ENCODE measurements around the gene CTPS1. TPM values are rescaled to one million over a fixed set of nuclear protein-coding genes. Genes with fewer than 3 reads are reported as not detected.

CTPS1 gene
- total RNA-seq, 4 donors from 2014 or later: 19.6 to 47.4 (median 36.5) TPM

DNA sequence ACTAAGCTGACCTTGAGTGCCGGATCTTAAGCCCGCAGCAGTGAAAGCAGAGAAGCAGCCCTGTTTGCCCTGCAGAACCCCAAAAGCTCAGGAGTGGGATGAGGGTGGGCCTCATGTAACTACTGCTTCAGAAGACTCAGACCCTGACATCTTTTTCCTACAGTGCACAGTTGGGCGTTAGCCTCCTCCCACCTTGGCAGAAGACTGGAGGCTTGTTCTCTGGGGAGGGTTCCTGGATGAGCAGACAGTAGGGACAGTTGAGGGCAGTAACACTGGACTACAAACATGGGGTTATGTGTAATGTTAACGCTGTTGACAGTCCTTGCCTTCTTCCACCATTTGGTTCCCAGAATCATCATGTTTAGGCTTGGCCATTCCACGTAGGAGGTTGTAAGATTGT lies 9.6 kb downstream of the CTPS1 start:
- Histone ChIP-seq H3K36me3 (peaks cover 0 to 97% of the 10 kb centered on the region in 2 donors), H3K9me3 (no peaks in the 10 kb centered on the region), H3K4me3 (no peak overlapping the region), H3K27ac (no peak overlapping the region), H3K27me3 (no peaks in the 10 kb centered on the region), H3K4me1 (peaks cover 0 to 20% (median 0%) of the 10 kb centered on the region in 3 donors)
- TF ChIP-seq POLR2AphosphoS5 (IDR thresholded peaks at IDR 0.05) (no peak), EP300 (IDR thresholded peaks at IDR 0.05) (no peak), POLR2A (IDR thresholded peaks at IDR 0.05) (no peak), CTCF (IDR thresholded peaks at IDR 0.05) (no peak)
- WGBS, 2 donors (ENCODE audit: low coverage in 1 of 2): 97% methylated on average over 3 of the region's 5 CpGs; no CpG with 5 or more reads in 1 of the 2 donors
- ATAC-seq: no peak

DNA sequence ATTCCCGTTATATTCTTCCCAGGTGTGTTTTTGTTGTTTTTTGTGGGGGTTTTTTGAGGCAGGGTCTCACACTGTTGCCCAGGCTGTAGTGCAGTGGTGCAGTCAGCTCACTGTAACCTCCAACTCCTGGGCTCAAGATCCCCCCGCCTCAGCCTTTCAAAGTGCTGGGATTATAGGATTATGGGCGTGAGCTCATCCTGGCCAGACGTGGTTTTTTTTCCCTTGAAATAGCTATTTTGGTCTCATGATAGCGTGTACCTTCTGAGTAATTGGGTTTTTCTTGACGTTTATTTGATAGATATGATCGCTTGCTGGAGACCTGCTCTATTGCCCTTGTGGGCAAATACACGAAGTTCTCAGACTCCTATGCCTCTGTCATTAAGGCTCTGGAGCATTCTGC lies 17.6 kb downstream of the CTPS1 start:
- TF ChIP-seq CTCF (IDR thresholded peaks at IDR 0.05) (no peak), EP300 (IDR thresholded peaks at IDR 0.05) (no peak), POLR2A (IDR thresholded peaks at IDR 0.05) (no peak), POLR2AphosphoS5 (IDR thresholded peaks at IDR 0.05) (no peak)
- Histone ChIP-seq H3K9me3 (no peaks in the 10 kb centered on the region), H3K4me3 (no peak overlapping the region), H3K36me3 (peaks cover 0 to 96% of the 10 kb centered on the region in 2 donors), H3K27ac (no peak overlapping the region), H3K27me3 (no peaks in the 10 kb centered on the region), H3K4me1 (peaks cover 0 to 4% (median 0%) of the 10 kb centered on the region in 3 donors)
- no peak for ATAC-seq
- WGBS, 2 donors (ENCODE audit: low coverage in 1 of 2): 88 to 95% methylated on average over 3 to 6 of the region's 8 CpGs

DNA sequence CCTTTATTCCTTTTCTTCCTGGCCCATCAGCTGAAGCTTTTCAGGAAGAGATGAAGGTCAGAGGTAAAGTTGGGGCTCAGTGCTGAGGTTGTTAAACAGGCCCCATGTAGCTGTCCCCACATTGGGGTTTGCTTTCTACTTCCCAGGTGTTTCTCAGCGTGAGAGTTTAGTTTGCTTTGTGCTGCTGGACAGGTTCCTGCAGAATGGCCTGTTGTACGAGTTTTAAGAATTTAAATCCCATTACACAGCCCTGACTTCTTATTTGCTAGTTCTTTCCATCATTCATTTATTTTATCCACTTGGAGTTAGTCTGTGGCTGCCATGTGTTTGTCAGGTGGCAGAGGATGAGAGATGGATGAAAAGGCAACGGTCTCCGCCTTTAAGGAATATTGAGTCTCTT lies 19.2 kb downstream of the CTPS1 start:
- 56 to 93% methylated on average over 2 to 4 of the region's 4 CpGs for WGBS, 2 donors (ENCODE audit: low coverage in 1 of 2)

GRCh38 chr1:41003127-41003639 lies 23.7 kb downstream of the CTPS1 start:
- Histone ChIP-seq H3K27me3 (no peaks in the 10 kb centered on the region), H3K4me3 (no peak overlapping the region), H3K9me3 (no peaks in the 10 kb centered on the region), H3K4me1 (peaks cover 0 to 27% (median 5%) of the 10 kb centered on the region in 3 donors), H3K27ac (peak overlapping the region in 3 of 4 donors; percentile 27 to 49 (median 33)), H3K36me3 (peaks cover 0 to 87% of the 10 kb centered on the region in 2 donors)
- whole genome bisulfite sequencing, 2 donors (ENCODE audit: low coverage in 1 of 2): 83 to 93% methylated on average over 5 of the region's 9 CpGs
- ATAC-seq: no peak
- TF ChIP-seq CTCF (IDR thresholded peaks at IDR 0.05) (no peak), EP300 (IDR thresholded peaks at IDR 0.05) (no peak), POLR2AphosphoS5 (IDR thresholded peaks at IDR 0.05) (no peak), POLR2A (IDR thresholded peaks at IDR 0.05) (no peak)

More for the DNA sequence above, 19.2 kb downstream of the CTPS1 start:
- TF ChIP-seq POLR2AphosphoS5 (IDR thresholded peaks at IDR 0.05): no peak
- TF ChIP-seq POLR2A (IDR thresholded peaks at IDR 0.05): no peak
- TF ChIP-seq CTCF (IDR thresholded peaks at IDR 0.05): no peak
- peaks cover 0 to 94% of the 10 kb centered on the region in 2 donors for H3K36me3 ChIP-seq
- H3K4me1 ChIP-seq: peaks cover 0 to 19% (median 5%) of the 10 kb centered on the region in 3 donors
- ATAC-seq: no peak
- no peak overlapping the region for H3K27ac ChIP-seq
- no peaks in the 10 kb centered on the region for H3K27me3 ChIP-seq
- H3K9me3 ChIP-seq: no peaks in the 10 kb centered on the region
- no peak overlapping the region for H3K4me3 ChIP-seq

- Histone ChIP-seq H3K4me3 (no peak overlapping the region), H3K27me3 (no peaks in the 10 kb centered on the region), H3K27ac (peak overlapping the region in 3 of 4 donors; percentile 27 to 49 (median 33)), H3K9me3 (no peaks in the 10 kb centered on the region), H3K4me1 (peaks cover 0 to 27% (median 5%) of the 10 kb centered on the region in 3 donors), H3K36me3 (peaks cover 0 to 87% of the 10 kb centered on the region in 2 donors)
- peak; percentile 95 for ATAC-seq
- WGBS, 2 donors (ENCODE audit: low coverage in 1 of 2): 36 to 71% methylated on average over 2 to 4 of the region's 11 CpGs
- TF ChIP-seq POLR2AphosphoS5 (IDR thresholded peaks at IDR 0.05) (peak; percentile 73), EP300 (IDR thresholded peaks at IDR 0.05) (no peak), POLR2A (IDR thresholded peaks at IDR 0.05) (no peak), CTCF (IDR thresholded peaks at IDR 0.05) (peak in 3 of 4 experiments; percentile 55 to 67 (median 58))
Observed at GRCh38 chr1:41003640-41004220, 24.2 kb downstream of the CTPS1 start.

Measured in gastroesophageal sphincter (tissue), 4 donors.